ENCODE results near the gene HSD11B1L.
"Not testable (repeated sequence)": the region's sequence is repeated elsewhere in the genome, so short reads cannot be mapped to it uniquely, and the experiment has no call there.

HSD11B1L gene

DNA sequence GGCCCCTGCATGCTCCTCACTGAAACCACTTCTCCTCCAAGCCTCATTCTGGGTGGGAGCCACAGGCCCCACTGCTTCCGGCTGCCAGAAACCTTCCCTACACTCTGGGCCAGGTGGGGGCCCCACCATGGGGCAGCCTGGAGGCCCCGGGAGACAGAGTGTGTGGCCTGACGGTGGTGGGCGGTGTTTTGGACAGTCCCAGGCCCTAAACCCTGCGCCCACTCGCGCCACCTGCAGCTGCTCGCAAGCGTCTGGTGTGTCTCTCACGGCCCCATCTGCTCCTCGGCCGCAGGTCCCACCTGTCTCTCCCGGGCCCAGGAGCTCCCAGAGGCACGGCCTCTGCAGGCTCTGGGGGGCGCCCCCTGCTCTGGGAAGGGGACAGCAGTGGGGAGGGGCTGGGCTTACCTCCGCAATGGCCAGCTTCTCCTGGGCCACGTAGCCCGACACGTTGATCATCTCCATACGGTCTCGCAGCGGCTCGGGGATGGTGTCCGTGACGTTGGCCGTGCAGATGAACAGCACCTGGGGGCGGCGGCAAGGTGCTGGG, 14.9 kb downstream of the HSD11B1L start:
- H3K9me3 Mint-ChIP-seq: no peaks in the 10 kb centered on the region
- H3K4me3 Mint-ChIP-seq: no peak overlapping the region
- H3K27me3 Mint-ChIP-seq: no peaks in the 10 kb centered on the region
- no peak overlapping the region for H3K27ac Mint-ChIP-seq
- H3K36me3 Mint-ChIP-seq: peaks cover 44% of the 10 kb centered on the region
- peaks cover 19% of the 10 kb centered on the region for H3K4me1 Mint-ChIP-seq
- CTCF ChIA-PET: interaction anchor here (1.0 kb wide), 1 partner anchor 23 kb away, joined by 3 read pairs; no protein-coding TSS in a partner anchor
- DNase-seq: no peak

DNA sequence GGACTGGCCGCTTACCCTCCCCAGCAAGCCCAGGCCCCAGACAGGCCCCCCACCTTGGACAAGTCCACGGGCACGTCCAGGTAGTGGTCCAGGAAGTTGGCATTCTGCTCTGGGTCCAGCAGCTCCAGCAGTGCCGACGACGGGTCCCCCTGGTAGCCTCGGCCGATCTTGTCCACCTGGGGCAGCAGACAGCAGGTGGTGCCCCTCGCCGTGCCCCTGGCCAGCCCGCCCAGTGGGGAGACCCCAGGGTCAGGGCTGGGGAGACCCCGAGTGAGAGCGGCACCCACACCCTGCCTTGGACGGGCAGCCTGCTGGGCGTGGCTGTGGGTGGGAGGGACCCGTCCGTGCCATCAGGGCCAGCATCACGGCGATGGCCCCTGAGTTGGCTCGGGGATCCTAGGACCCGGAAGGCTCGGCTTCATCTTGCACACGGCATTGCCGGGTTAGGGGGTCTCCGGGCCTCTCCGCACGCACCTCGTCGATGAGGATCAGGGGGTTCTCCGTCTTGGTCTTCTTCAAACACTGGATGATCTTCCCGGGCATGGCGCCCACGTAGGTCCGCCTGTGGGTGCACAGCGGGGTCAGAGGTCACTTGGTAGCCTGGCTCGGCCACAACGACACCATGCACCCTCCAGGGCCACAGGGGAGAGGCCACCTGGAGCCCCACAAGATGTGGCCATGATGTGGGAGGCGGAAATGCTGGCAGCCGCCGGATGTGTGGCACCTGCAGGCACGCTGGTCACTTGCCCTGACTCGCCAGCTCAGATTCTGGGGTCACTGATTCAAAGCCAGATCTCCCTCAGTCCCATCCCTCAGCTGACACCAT, 15.6 kb downstream of the HSD11B1L start:
- H3K27me3 Mint-ChIP-seq: no peaks in the 10 kb centered on the region
- no peak overlapping the region for H3K27ac Mint-ChIP-seq
- CTCF ChIA-PET: no interaction called here
- no peaks in the 10 kb centered on the region for H3K9me3 Mint-ChIP-seq
- no peak for DNase-seq
- H3K4me1 Mint-ChIP-seq: peaks cover 14% of the 10 kb centered on the region
- H3K4me3 Mint-ChIP-seq: no peak overlapping the region
- H3K36me3 Mint-ChIP-seq: peaks cover 45% of the 10 kb centered on the region

DNA sequence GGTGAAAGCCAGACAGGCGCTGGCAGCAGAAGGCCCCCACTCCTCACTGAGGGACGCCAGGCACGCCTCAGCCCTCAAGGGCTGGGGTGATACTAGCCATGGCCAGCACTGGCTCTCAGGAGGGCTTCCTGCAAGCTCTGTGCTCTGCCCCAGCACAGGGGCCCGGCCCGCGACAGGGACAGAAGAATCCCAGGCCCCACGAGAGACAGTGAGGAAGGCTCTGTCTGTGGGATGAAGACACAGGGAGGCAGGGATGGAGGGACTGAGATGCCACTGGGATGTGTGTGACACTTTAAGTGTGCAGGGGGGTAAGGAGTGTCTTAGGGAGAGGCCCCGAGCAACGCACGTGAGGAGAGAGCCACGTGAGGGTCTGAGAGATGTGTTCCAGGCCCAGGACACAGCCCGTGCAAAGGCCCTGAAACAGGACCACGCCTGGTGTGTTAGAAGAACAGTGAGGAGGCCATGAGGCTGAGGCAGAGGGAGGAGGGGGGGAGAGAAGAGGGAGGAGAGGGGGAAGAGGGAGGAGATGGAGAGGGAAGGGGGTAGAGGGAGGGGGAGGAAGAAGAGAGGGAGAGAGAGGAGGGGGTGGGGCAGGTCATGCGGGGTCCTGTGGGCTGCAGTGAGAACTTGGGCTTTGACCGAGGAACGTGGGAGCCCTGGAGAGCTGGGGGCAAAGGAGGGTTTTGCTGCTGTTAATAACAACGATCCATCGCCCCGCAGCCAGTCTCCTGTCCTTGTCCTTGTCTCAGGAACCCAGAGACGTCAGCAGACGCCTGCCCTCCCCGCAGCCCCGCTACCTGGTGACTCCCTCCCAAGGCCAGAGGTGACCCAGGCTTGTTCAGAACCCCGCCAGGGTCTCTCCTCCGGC, 16.4 kb downstream of the HSD11B1L start:
- Mint-ChIP-seq H3K27me3 (no peaks in the 10 kb centered on the region), H3K9me3 (no peaks in the 10 kb centered on the region), H3K27ac (no peak overlapping the region), H3K4me1 (peaks cover 10% of the 10 kb centered on the region), H3K4me3 (no peak overlapping the region), H3K36me3 (peaks cover 45% of the 10 kb centered on the region)
- DNase-seq: no peak
- CTCF ChIA-PET: no interaction called here

DNA sequence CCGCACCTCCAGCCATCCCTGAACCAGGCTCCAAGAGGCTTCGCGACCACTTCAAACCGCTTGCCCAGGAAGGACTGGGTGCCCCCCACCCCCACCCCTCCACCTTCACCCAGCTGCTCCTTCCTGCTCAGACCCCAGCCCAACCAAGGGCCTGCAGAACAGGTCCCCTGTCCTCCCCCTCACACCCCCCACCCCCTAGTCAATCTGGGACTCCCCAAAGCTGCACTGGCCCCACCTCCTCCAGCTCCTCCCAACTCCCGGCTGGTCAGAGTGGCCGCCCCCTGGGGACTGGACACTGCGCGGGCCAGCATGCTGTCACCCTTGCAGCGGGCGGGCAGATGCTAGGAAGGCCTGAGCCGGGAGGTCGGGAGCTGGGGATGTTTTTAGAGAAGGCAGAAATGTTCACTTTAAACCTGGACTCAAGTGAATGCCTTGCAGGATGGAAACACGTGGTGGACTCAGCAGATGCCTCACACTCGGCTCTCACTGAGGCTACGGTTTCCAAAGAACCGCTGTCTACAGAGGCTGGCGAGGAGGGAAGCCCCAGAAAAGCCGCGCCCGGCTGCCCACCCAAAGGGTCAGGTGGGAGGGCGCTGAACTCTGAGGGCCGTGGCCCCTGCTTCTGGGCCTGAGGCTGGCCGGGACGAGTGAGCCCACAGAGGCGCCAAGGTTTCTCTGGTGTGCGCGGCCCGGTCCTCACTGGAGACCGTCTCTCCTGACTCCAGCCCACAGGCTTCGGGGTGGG, 17.2 kb downstream of the HSD11B1L start:
- CTCF ChIA-PET: no interaction called here
- no peak for DNase-seq
- no peaks in the 10 kb centered on the region for H3K27me3 Mint-ChIP-seq
- H3K36me3 Mint-ChIP-seq: peaks cover 38% of the 10 kb centered on the region
- H3K9me3 Mint-ChIP-seq: no peaks in the 10 kb centered on the region
- no peak overlapping the region for H3K4me3 Mint-ChIP-seq
- H3K4me1 Mint-ChIP-seq: peaks cover 2% of the 10 kb centered on the region
- peak overlapping the region; percentile 14 for H3K27ac Mint-ChIP-seq

DNA sequence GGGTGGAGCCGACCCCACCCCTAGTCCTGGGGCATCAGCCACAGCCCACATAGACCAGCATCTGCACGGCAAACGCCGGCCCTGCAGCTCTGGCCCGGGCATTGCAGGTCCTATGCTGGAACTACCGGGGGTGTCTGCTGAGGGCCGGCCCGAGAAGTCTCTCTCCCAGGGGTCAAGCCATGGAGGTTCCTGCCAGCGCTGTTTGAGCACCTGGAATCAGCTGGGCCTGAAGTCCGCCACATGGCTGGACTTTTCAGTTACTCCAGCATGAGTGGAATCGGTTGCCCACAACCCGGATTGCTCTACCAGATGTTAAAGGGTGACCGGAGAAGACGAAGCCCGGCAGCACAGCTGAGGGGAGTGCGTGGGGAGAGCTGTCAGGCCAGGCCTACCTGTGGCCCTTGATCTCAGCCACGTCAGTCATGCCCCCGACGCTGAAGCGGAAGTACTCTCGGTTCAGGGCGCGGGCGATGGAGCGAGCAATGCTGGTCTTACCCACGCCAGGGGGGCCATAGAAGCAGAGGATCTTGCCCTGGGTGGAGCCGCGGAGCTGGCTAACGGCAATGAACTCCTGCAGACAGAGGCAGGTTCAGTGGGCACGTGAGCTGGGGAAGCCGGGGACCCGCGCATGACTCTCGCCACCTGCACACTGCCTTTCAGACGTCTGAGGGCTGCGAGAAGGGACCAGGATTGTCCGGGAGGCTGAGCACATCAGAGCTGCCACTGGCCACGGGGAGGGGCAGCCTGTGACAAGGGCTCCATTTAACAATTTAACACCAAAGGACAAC, 18.0 kb downstream of the HSD11B1L start:
- CTCF ChIA-PET: no interaction called here

DNA sequence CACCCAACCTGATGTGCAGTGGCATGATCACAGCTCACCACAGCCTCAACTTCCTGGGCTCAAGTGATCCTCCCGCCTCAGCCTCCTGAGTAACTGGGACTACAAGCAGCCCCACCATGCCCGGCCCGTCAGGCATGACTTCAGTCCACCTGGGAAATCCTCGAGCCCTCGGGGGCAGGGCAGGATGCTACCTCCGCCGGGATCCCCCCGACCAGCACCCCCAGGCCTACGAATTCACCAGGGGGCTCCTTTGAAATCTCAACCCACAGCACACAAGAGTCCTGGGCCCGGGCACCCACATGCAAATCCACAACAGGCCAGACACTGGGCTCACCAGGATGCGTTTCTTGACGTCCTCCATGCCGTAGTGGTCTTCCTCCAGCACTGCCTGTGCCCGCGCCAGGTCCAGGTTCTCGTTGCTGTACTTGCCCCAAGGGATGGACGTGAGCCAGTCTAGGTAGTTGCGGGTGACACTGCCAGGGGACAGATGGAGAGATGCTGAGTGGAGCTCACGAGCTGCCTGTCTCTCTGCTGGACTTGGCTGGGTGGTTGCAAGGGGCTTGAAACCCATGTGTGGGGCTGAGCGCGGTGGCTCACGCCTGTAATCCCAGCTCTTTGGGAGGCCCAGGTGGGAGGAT, 19.7 kb downstream of the HSD11B1L start:
- Mint-ChIP-seq H3K4me1 (no peaks in the 10 kb centered on the region), H3K9me3 (no peaks in the 10 kb centered on the region), H3K27me3 (no peaks in the 10 kb centered on the region), H3K4me3 (no peak overlapping the region), H3K27ac (no peak overlapping the region), H3K36me3 (peaks cover 36% of the 10 kb centered on the region)
- CTCF ChIA-PET: no interaction called here
- no peak for DNase-seq

More for the DNA sequence above, 18.0 kb downstream of the HSD11B1L start:
- DNase-seq: no peak
- Mint-ChIP-seq H3K36me3 (peaks cover 42% of the 10 kb centered on the region), H3K4me3 (no peak overlapping the region), H3K27ac (no peak overlapping the region), H3K27me3 (no peaks in the 10 kb centered on the region), H3K9me3 (no peaks in the 10 kb centered on the region), H3K4me1 (no peaks in the 10 kb centered on the region)

DNA sequence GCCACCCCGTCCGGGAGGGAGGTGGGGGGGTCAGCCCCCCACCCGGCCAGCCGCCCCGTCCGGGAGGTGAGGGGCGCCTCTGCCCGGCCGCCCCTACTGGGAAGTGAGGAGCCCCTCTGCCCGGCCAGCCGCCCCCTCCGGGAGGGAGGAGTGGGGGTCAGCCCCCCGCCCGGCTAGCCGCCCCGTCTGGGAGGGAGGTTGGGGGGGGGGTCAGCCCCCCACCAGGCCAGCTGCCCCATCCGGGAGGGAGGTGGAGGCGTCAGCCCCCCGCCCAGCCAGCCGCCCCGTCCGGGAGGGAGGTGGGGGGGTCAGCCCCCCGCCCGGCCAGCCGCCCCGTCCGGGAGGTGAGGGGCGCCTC, 21.2 kb downstream of the HSD11B1L start:
- H3K9me3 Mint-ChIP-seq, H3K27ac Mint-ChIP-seq, CTCF ChIA-PET, H3K27me3 Mint-ChIP-seq, H3K4me3 Mint-ChIP-seq, H3K4me1 Mint-ChIP-seq, DNase-seq: not testable (repeated sequence)
- peaks cover 39% of the 10 kb centered on the region for H3K36me3 Mint-ChIP-seq

DNA sequence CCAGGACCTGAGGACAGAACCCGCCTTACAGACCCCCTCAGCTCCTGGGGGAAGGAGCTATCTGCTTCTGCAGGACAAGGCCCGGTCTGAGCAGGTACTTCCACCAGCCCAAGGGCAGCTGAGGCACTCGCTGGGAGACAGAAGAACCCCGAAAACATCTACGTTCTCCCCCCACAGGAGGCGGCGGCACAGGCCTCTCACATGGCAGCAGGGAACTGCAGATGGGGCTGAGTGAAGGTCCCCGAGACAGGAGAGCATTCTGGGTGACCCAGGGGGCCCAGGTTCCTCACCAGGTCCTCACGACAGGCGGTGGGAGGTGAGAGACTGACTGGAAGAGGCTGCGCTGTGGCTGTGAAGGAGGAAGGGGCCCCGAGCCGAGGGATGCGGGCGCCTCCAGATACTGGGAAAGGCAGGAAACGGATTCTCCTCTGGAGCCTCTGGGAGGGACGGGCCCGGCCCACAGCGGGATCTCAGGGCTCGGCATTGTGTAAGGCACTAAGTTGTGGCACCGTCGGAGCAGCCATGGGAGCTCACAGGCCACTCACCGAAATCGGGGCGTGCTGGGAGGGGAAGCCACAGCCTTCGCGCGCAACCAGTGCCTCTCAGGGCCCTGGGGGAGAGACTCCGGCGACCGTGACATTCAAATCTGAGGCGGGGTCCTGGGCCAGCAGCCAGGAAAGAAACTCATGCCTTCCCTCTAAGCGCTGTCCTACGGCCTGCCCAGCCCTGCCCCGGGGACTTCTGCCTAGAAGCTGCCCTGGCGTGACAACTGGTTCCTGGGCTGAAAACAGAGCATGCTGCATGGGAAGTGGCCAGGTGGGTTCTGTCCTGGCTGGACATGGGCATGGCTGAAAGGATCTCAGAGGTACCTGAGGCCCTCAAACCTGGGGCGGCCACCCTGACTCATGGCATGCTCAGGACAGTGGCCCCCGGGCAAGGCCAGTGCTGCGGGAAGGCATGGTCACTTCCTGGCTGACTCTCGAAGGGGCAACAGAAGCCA, 23.3 kb downstream of the HSD11B1L start:
- Mint-ChIP-seq H3K4me1 (no peaks in the 10 kb centered on the region), H3K36me3 (peaks cover 34% of the 10 kb centered on the region), H3K9me3 (no peaks in the 10 kb centered on the region), H3K27ac (no peak overlapping the region), H3K27me3 (no peaks in the 10 kb centered on the region), H3K4me3 (no peak overlapping the region)
- CTCF ChIA-PET: no interaction called here
- DNase-seq: no peak

DNA sequence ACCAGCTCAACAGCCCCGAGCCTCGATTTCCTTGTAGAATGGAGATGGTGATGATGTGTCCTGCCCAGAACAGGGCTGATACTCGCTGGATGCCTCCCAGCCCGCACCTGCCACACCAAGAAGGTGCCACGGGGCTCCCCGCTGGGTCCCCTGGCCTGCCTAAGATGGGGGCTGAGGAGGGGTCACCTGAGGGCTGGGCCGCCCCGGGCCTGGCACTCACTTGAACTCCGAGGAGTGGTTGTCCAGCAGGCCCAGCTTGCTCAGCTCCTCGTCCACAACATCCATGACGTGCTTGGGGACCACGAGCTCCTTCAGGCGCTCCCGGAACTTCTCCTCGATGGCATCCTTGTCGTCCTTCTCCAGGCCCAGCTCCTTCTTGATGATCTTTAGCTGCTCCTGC, 24.7 kb downstream of the HSD11B1L start:
- Mint-ChIP-seq H3K36me3 (peaks cover 32% of the 10 kb centered on the region), H3K9me3 (no peaks in the 10 kb centered on the region), H3K4me1 (no peaks in the 10 kb centered on the region), H3K4me3 (no peak overlapping the region), H3K27ac (no peak overlapping the region), H3K27me3 (no peaks in the 10 kb centered on the region)
- CTCF ChIA-PET: no interaction called here
- no peak for DNase-seq

DNA sequence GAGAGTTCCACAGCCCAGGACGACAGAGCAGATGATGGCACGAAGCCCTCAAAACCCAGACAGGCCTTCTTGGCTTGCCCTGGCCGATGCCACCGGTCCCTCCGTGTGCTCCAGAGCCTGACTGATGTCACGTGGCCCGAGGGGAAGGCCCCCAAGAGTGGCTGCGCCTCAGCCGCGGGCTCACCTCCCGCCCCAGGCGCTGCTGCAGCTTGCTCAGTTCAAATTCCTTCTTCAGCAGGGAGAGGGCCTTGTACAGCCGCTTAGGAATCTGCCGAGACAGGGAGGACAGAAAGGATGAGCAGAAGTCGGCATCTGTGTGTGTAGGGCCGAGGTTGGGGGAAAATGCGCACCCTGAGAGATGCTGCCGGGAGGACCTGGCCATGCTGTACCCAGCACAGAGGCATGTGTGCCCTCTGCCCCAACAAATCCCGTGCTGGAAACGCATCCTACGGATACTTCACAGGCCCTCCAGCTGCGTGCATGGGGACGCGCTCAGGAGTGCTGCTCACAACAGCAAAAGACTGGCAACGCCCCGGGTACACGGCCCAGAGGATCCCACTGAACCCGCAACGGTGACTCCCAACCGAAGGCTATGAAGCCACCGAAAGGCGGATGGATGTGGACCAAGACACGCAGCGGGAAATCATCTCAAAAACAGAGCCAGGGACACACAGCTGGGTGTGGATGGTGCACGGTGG, 26.2 kb downstream of the HSD11B1L start:
- CTCF ChIA-PET: no interaction called here
- Mint-ChIP-seq H3K4me3 (no peak overlapping the region), H3K36me3 (peaks cover 25% of the 10 kb centered on the region), H3K9me3 (no peaks in the 10 kb centered on the region), H3K4me1 (no peaks in the 10 kb centered on the region), H3K27me3 (no peaks in the 10 kb centered on the region), H3K27ac (no peak overlapping the region)
- no peak for DNase-seq

DNA sequence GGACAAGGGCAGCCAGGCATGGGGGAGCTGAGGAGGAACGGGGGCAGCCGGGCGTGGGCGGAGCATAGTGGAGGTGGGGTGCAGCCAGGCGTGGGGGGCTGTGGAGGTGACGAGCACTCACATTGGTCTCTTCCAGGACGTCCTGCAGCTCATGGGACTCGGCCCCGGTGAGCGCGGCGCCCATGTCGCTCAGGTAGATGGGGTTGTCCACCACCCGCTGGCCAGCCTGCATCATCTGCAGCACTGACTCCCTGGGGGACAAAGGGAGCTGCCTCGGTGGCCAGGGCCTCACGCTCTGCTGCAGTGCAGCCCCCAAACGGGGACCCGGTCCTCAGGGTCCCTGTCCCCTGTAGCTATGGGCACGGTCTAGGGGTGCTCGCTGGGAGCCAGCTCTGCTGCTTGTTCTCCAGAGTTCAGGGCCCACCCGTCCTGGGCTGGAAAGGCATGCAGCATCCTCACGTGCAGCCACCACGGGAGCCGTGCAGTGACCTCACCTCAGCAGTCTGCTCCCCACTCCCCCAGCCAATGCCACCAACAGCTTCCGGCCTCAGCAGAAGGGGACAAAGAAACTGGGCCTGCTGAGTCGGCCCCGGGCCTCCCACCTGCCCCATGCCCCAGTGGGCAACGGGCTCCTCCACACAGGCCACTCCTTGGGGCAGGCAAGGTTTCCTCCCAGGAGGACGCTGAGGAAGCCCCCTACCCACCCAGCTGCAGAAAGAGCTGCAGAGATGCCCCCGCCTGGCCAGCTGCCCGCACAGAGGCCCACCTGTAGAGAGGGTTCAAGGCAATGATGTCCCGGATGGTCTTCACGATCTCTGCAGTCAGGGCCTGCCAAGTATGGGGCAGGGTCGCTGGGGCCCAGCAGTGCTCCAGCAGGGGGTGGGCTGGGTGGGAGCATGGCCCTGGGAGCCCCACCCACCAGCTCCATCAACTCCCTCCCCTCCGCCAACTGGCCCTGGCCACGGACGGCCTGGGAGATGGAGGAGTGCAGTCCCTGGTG, 27.0 kb downstream of the HSD11B1L start:
- no peaks in the 10 kb centered on the region for H3K27me3 Mint-ChIP-seq
- no peak overlapping the region for H3K27ac Mint-ChIP-seq
- no peaks in the 10 kb centered on the region for H3K9me3 Mint-ChIP-seq
- peaks cover 28% of the 10 kb centered on the region for H3K36me3 Mint-ChIP-seq
- H3K4me3 Mint-ChIP-seq: no peak overlapping the region
- H3K4me1 Mint-ChIP-seq: no peaks in the 10 kb centered on the region
- CTCF ChIA-PET: no interaction called here
- no peak for DNase-seq

Measured in activated naive CD4-positive, alpha-beta T cell treated with anti-CD3 and anti-CD28 coated beads, Interleukin-2, amount 10 ng/mL, durations not matched to agents 7 days and 5 days (primary cell).